Endothelial cell of umbilical vein (primary cell): ENCODE data around the gene DIDO1. TPM values are rescaled to one million over a fixed set of nuclear protein-coding genes. Genes with fewer than 3 reads are reported as not detected.

Source experiments
- BruUV-seq: library from RNA; stranded (reverse); fragments of 400-500 nt; replicated peaks from 2 replicates; lab custom pipeline; 2021; lab: Mats Ljungman, UMichigan
- CTCF ChIA-PET: fragments of 300-600, 350-600 bp; sonication (Branson Sonifier 250); formaldehyde crosslinking; loops from one replicate; lab custom pipeline; 2021; ENCODE audit warnings: antibody characterized with exemption, inconsistent platforms; lab: Charles Lee
- POLR2A ChIA-PET: fragments of 300-600, 350-600 bp; sonication (Branson Sonifier 250); formaldehyde crosslinking; loops from one replicate; lab custom pipeline; 2021; ENCODE audit warnings: antibody characterized with exemption, inconsistent platforms; lab: Charles Lee
- DNase-seq: peaks from one replicate; pipeline ENCODE4 v3.0.0-alpha.2; 2011; ENCODE audit warnings: low read depth, low spot score
- FAIRE-seq: peaks from 2 replicates; lab custom pipeline; 2011; peaks lifted over from hg19 to GRCh38; lab: Jason Lieb, UNC
- H2AFZ ChIP-seq: 2 replicates; pipeline ENCODE4 v1.6.0; 2012; ENCODE audit warnings: low read depth, low read length, control low read depth, inconsistent platforms
- H3K27ac ChIP-seq: 2 replicates; pipeline ENCODE4 v1.5.1; 2011; ENCODE audit warnings: low read depth, mild to moderate bottlenecking, control low read depth, low read length, moderate library complexity; ENCODE audit not compliant: insufficient read depth
- H3K27me3 ChIP-seq, 2 experiments: 2 replicates each; pipeline versions ENCODE4 v1.6.0 to v1.6.1; 2011; ENCODE audit warnings: low read length in 2 of 2, mixed read lengths in 1 of 2; ENCODE audit not compliant: control insufficient read depth in 2 of 2, insufficient read depth in 2 of 2
- H3K36me3 ChIP-seq, 2 experiments: 2 replicates in 1 of 2; 3 replicates in 1 of 2; pipeline ENCODE4 v1.5.1; 2011; ENCODE audit warnings: low read length in 2 of 2, mild to moderate bottlenecking in 1 of 2, moderate library complexity in 1 of 2; ENCODE audit not compliant: control insufficient read depth in 2 of 2, insufficient read depth in 2 of 2; ENCODE audit errors: extremely low read depth in 1 of 2
- H3K4me1 ChIP-seq: 3 replicates; pipeline ENCODE4 v1.5.1; 2011; ENCODE audit warnings: mild to moderate bottlenecking, low read length; ENCODE audit not compliant: control insufficient read depth, insufficient read depth; ENCODE audit errors: extremely low read depth
- H3K4me2 ChIP-seq: 2 replicates; pipeline ENCODE4 v1.6.1; 2011; ENCODE audit warnings: low read length, control low read depth, mixed read lengths; ENCODE audit not compliant: insufficient read depth
- H3K4me3 ChIP-seq, 3 experiments: fragments of 200-600 bp in 1 of 3; sonication (generic), shearing (Covaris generic) in 1 of 3; replicated peaks in 1 of 3; 2 replicates each; pipeline ENCODE4 v1.5.1; 2011 to 2016; ENCODE audit warnings: control low read depth in 3 of 3, low read length in 3 of 3, mild to moderate bottlenecking in 2 of 3, inconsistent platforms in 1 of 3, low read depth in 1 of 3, moderate library complexity in 1 of 3; ENCODE audit not compliant: insufficient read depth in 1 of 3
- H3K79me2 ChIP-seq: 2 replicates; pipeline ENCODE4 v1.6.0; 2012; ENCODE audit warnings: low read length, inconsistent platforms; ENCODE audit not compliant: control insufficient read depth, insufficient read depth
- H3K9ac ChIP-seq: replicated peaks from 2 replicates; pipeline ENCODE3; 2011; ENCODE audit warnings: low read length, control low read depth; ENCODE audit not compliant: insufficient read depth; ENCODE audit errors: extremely low read depth
- H3K9me1 ChIP-seq: replicated peaks from 3 replicates; pipeline ENCODE4 v1.6.0; 2011; ENCODE audit warnings: mild to moderate bottlenecking, low read length; ENCODE audit not compliant: control insufficient read depth, insufficient read depth; ENCODE audit errors: extremely low read depth
- H3K9me3 ChIP-seq: replicated peaks from 2 replicates; pipeline ENCODE4 v1.5.1; 2012; ENCODE audit warnings: low read length, inconsistent platforms; ENCODE audit not compliant: control insufficient read depth, insufficient read depth
- H4K20me1 ChIP-seq: replicated peaks from 2 replicates; pipeline ENCODE3; 2011; ENCODE audit warnings: mild to moderate bottlenecking, low read length; ENCODE audit not compliant: control insufficient read depth, insufficient read depth; ENCODE audit errors: extremely low read depth
- CTCF ChIP-seq, 2 donors: IDR thresholded peaks; 1 replicate in 1 of 2; 2 replicates in 1 of 2; pipeline ENCODE4 v1.5.1; 2011; ENCODE audit warnings: low read length in 2 of 2, mild to moderate bottlenecking in 2 of 2, moderate library complexity in 2 of 2, control low read depth in 1 of 2, inconsistent platforms in 1 of 2, low read depth in 1 of 2; ENCODE audit not compliant: insufficient read depth in 1 of 2; ENCODE audit errors: extremely low read depth in 1 of 2
- EZH2 ChIP-seq: IDR thresholded peaks from 2 replicates; pipeline ENCODE4 v1.6.1; 2012; ENCODE audit warnings: borderline replicate concordance, low read depth, mild to moderate bottlenecking, moderate library complexity, low read length, inconsistent platforms; ENCODE audit not compliant: severe bottlenecking
- FOS ChIP-seq: IDR thresholded peaks from 2 replicates; pipeline ENCODE4 v1.6.1; 2011; ENCODE audit warnings: mild to moderate bottlenecking, low read length, moderate library complexity, borderline replicate concordance; ENCODE audit not compliant: insufficient read depth
- GATA2 ChIP-seq: IDR thresholded peaks from 2 replicates; pipeline ENCODE4 v1.7.0; 2011; ENCODE audit warnings: low read depth, mild to moderate bottlenecking, moderate library complexity, mixed read lengths, low read length; ENCODE audit not compliant: insufficient read length, insufficient read depth
- JUN ChIP-seq: IDR thresholded peaks from 2 replicates; pipeline ENCODE4 v1.6.1; 2011; ENCODE audit warnings: borderline replicate concordance, low read depth; ENCODE audit not compliant: insufficient read length, insufficient read depth
- MAX ChIP-seq: IDR thresholded peaks from 2 replicates; pipeline ENCODE4 v1.6.1; 2011; ENCODE audit not compliant: insufficient read depth, insufficient read length
- MYC ChIP-seq: IDR thresholded peaks from one replicate; pipeline ENCODE4 v1.6.1; 2011; ENCODE audit warnings: mild to moderate bottlenecking, low read depth, low read length
- POLR2AphosphoS5 ChIP-seq: IDR thresholded peaks from 2 replicates; pipeline ENCODE4 v1.6.1; 2012; ENCODE audit warnings: low read depth, mild to moderate bottlenecking, control low read depth, low read length, moderate library complexity; ENCODE audit not compliant: insufficient read depth
- dilution Hi-C: fragments of 300-500 bp; cut with MboI; formaldehyde crosslinking; loops from one replicate; pipeline ENCODE4 v1.15.0; 2019; ENCODE audit warnings: low sequenced_read_pairs; ENCODE audit not compliant: extremely low pct_ligation_motif_present
- intact Hi-C: fragments of 100-400 bp; cut with micrococcal nuclease; formaldehyde crosslinking; loops from one replicate; pipeline ENCODE4 v1.10.0; 2022
- polyA plus RNA-seq, 4 experiments: library from polyadenylated mRNA; depleted of rRNA in 3 of 4; stranded (reverse) in 3 of 4; unstranded in 1 of 4; fragments of >200 nt; gene quantifications; 2 replicates each; pipeline versions ENCODE4 v1.2.1 to v1.2.3, GENCODE V29; 2011 to 2012; ENCODE audit warnings: missing spikeins in 1 of 4
- total RNA-seq: library from RNA; stranded (reverse); gene quantifications from 2 replicates; pipeline ENCODE4 v1.2.3, GENCODE V29; 2021

DIDO1 gene
- total and polyA plus RNA-seq, 2 donors (not counting 3 experiments of a cell fraction or from before 2014, with no cell fraction given) = 22.1 to 51.2 TPM

- Histone ChIP-seq H3K79me2 (no peaks in the 10 kb centered on the region), H3K27me3 (peaks cover 0 to 3% of the 10 kb centered on the region in 2 experiments), H3K9me3 (no peaks in the 10 kb centered on the region), H3K9ac (no peak overlapping the region), H3K27ac (no peak overlapping the region), H4K20me1 (no peaks in the 10 kb centered on the region), H3K4me3 (no peak overlapping the region), H2AFZ (no peak overlapping the region), H3K4me1 (peaks cover 9% of the 10 kb centered on the region), H3K36me3 (peaks cover 0 to 11% of the 10 kb centered on the region in 2 experiments), H3K4me2 (no peak overlapping the region), H3K9me1 (no peaks in the 10 kb centered on the region)
- intact Hi-C loops = no loop called here
- ChIA-PET POLR2A (no interaction called here), CTCF (no interaction called here)
- FAIRE-seq = no peak
- no TSS peak for BruUV-seq
- no peak for DNase-seq
- TF ChIP-seq EZH2 (no peak), POLR2AphosphoS5 (no peak), MAX (no peak), JUN (no peak), GATA2 (no peak), MYC (no peak), CTCF (IDR thresholded peaks at IDR 0.05; ENCODE audit: extremely low read depth in 1 of 2, insufficient read depth in 1 of 2, low read depth in 1 of 2, low read length in 2 of 2) (no peak), FOS (no peak)
- dilution Hi-C loops = no loop called here
These were observed 46.0 kb downstream of the DIDO1 start for GRCh38 chr20:62880147-62880934.
